Lung (tissue), 12 donors: Measurements from ENCODE around the gene ENTREP1. TPM values are rescaled to one million over a fixed set of nuclear protein-coding genes. Genes with fewer than 3 reads are reported as not detected.
A peak's percentile ranks its signal among the peaks of the same experiment; 100 is the strongest.

ENCODE experiments used
- ATAC-seq: fragments of 200-7000 bp; cut with Tn5 transposase; one replicate; pipeline ENCODE4 v1.9.1; 2020; ENCODE audit warnings: moderate number of reproducible peaks; ENCODE audit not compliant: insufficient read depth, low FRiP score
- DNase-seq, 3 donors: peaks; one replicate each; pipeline ENCODE4 v3.0.0-alpha.2; 2013 to 2017
- H3K27ac ChIP-seq, 2 donors: one replicate each; pipeline ENCODE4 v1.5.1; 2013; ENCODE audit warnings: mild to moderate bottlenecking in 2 of 2, moderate library complexity in 2 of 2, control low read depth in 1 of 2, inconsistent platforms in 1 of 2, low read depth in 1 of 2, low read length in 1 of 2
- H3K27me3 ChIP-seq, 3 donors: one replicate each; pipeline ENCODE4 v1.5.1; 2013; ENCODE audit warnings: low read length in 2 of 3; ENCODE audit not compliant: control insufficient read depth in 3 of 3, insufficient read depth in 3 of 3
- H3K36me3 ChIP-seq, 4 donors: one replicate each; pipeline ENCODE4 v1.5.1; 2013; ENCODE audit warnings: low read length in 4 of 4, mild to moderate bottlenecking in 1 of 4, moderate library complexity in 1 of 4; ENCODE audit not compliant: control insufficient read depth in 4 of 4, insufficient read depth in 4 of 4
- H3K4me1 ChIP-seq, 5 donors: one replicate each; pipeline ENCODE4 v1.5.1; 2013; ENCODE audit warnings: low read length in 5 of 5, mild to moderate bottlenecking in 2 of 5, moderate library complexity in 1 of 5; ENCODE audit not compliant: control insufficient read depth in 5 of 5, insufficient read depth in 5 of 5
- H3K4me3 ChIP-seq: one replicate; pipeline ENCODE4 v1.5.1; 2013; ENCODE audit warnings: mild to moderate bottlenecking, control low read depth, moderate library complexity
- H3K9ac ChIP-seq, 2 donors: one replicate each; pipeline ENCODE4 v1.5.1; 2013; ENCODE audit warnings: low read length in 2 of 2, control low read depth in 1 of 2; ENCODE audit not compliant: insufficient read depth in 1 of 2
- H3K9me3 ChIP-seq, 4 donors: one replicate each; pipeline ENCODE4 v1.5.1; 2013; ENCODE audit warnings: low read length in 3 of 4, mild to moderate bottlenecking in 1 of 4, moderate library complexity in 1 of 4; ENCODE audit not compliant: control insufficient read depth in 4 of 4, insufficient read depth in 3 of 4
- WGBS, 2 donors: extraction: QIAGEN DNeasy Blood & Tissue Kit; methylation state at CpG; one replicate each; pipeline ENCODE4 v1.1.7; 2013; 5-methylcytosine and 5-hydroxymethylcytosine counted together
- polyA plus RNA-seq, 2 donors: library from polyadenylated mRNA; stranded (reverse); fragments of 200-250 nt; gene quantifications; one replicate each; pipeline ENCODE4 v1.2.1, GENCODE V29; 2013
- total RNA-seq, 2 donors: library from RNA; depleted of rRNA in 1 of 2; stranded (reverse); fragments of >200 nt in 1 of 2; gene quantifications; one replicate each; pipeline ENCODE4 v1.2.1, GENCODE V29; 2014 to 2021
- TF ChIP-seq, protein P1 (sequence below): IDR thresholded peaks from 2 replicates; pipeline ENCODE4 v1.5.1; 2012; ENCODE audit warnings: mild to moderate bottlenecking; ENCODE audit errors: control extremely low read depth, extremely low read depth
- donor health status: control.
- donor health status: control.
- donor health status: Bipolar disorder and iron deficiency.
- donor health status: healthy.
- donor health status: DM: yes; HTN: yes; CAD: no.

The ENTREP1 gene
- total and polyA plus RNA-seq, 4 donors, result 3.7 to 47.9 (median 18.3) TPM

- no peaks in the 10 kb centered on the region for H3K36me3 ChIP-seq
- H3K27ac ChIP-seq, result peak overlapping the region in 1 of 2 donors; percentile 38
- ATAC-seq (no peak), DNase-seq (no peak)
- H3K9ac ChIP-seq, result no peak overlapping the region
- H3K4me3 ChIP-seq, result no peak overlapping the region
- 81 to 84% methylated on average over 4 of the region's 4 CpGs for WGBS, 2 donors
- TF ChIP-seq, protein P1, sequence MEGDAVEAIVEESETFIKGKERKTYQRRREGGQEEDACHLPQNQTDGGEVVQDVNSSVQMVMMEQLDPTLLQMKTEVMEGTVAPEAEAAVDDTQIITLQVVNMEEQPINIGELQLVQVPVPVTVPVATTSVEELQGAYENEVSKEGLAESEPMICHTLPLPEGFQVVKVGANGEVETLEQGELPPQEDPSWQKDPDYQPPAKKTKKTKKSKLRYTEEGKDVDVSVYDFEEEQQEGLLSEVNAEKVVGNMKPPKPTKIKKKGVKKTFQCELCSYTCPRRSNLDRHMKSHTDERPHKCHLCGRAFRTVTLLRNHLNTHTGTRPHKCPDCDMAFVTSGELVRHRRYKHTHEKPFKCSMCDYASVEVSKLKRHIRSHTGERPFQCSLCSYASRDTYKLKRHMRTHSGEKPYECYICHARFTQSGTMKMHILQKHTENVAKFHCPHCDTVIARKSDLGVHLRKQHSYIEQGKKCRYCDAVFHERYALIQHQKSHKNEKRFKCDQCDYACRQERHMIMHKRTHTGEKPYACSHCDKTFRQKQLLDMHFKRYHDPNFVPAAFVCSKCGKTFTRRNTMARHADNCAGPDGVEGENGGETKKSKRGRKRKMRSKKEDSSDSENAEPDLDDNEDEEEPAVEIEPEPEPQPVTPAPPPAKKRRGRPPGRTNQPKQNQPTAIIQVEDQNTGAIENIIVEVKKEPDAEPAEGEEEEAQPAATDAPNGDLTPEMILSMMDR, result no peak
- no peaks in the 10 kb centered on the region for H3K9me3 ChIP-seq
- peaks cover 0 to 13% (median 0%) of the 10 kb centered on the region in 5 donors for H3K4me1 ChIP-seq
- H3K27me3 ChIP-seq, result no peaks in the 10 kb centered on the region
These were observed 32.8 kb downstream of the ENTREP1 start for GRCh38 chr9:69357821-69358220.

DNA sequence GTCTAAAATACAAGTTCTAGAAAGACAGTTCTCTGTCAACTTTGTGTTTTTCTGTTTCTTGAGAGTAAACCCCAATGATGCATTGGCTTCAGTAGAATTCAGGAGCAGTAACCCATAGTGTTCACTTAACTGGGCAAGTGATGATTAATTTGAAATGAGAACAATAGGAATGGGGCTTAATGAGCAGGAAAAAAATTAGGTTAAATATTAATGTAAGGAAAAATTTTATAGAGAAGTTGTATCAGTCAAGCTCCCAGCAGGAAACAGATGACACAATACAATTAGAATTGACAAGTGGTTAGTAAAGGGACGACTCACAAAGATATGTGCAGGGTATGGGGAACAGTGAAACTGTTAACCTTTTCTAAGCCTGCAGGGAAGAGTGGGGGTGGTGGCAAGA, 38.2 kb downstream of the ENTREP1 start:
- 0 to 15% methylated on average over 1 of the region's 1 CpG for WGBS, 2 donors
- Histone ChIP-seq H3K27ac (no peak overlapping the region), H3K9me3 (no peaks in the 10 kb centered on the region), H3K9ac (no peak overlapping the region), H3K4me1 (peaks cover 0 to 9% (median 0%) of the 10 kb centered on the region in 5 donors), H3K27me3 (no peaks in the 10 kb centered on the region), H3K4me3 (no peak overlapping the region), H3K36me3 (no peaks in the 10 kb centered on the region)
- ATAC-seq, result no peak
- TF ChIP-seq, protein P1, result no peak
- no peak for DNase-seq

DNA sequence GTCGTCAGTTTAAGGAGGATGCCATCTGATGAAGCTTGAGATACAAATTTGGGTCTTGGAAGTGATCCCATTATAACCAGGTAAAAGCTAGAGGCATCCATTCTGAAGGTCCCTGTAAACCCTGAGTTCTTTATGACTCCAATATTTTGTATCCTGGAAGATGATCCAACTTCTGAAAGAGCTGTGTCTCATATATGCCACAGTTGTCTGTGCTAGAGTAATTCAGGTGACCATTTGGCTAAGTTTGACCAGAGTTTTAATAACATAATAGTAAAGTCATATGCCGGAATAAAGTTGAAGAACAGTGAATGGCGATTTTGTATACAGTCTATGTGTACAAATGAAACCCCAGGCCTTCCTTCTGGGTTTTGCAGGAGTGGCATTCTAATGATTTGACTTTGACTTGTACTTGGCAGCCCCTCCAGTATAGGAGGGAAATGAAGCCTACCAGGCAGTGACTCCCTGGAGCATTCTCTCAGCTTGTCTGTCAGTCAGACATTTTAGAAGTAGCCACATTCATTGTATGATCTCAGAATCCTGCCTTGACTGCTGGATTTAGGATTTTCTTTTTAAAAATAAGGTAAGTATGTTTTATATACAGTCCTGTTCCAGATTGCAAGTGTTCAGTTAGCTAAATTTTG, 39.6 kb downstream of the ENTREP1 start:
- ATAC-seq, result no peak
- WGBS, 2 donors, result 86 to 87% methylated on average over 3 of the region's 3 CpGs

More for the DNA sequence above, 39.6 kb downstream of the ENTREP1 start:
- Histone ChIP-seq H3K36me3 (no peaks in the 10 kb centered on the region), H3K27ac (peak overlapping the region in 1 of 2 donors; percentile 21), H3K4me3 (no peak overlapping the region), H3K27me3 (no peaks in the 10 kb centered on the region), H3K9ac (no peak overlapping the region), H3K4me1 (peaks cover 0 to 9% (median 0%) of the 10 kb centered on the region in 5 donors), H3K9me3 (no peaks in the 10 kb centered on the region)
- TF ChIP-seq, protein P1, result no peak
- no peak for DNase-seq
